Progenitor cell of endocrine pancreas (in vitro differentiated cells): ENCODE data around the gene NAP1L1. TPM values are rescaled to one million over a fixed set of nuclear protein-coding genes. Genes with fewer than 3 reads are reported as not detected.

Experiments
- DNase-seq: peaks from one replicate; pipeline ENCODE4 v3.0.0; 2021; ENCODE audit warnings: low spot score; ENCODE audit not compliant: unreplicated experiment
- H3K27ac Mint-ChIP-seq: 2 replicates; pipeline ENCODE4 v1.8.0; 2021; ENCODE audit warnings: mild to moderate bottlenecking, moderate library complexity, mixed read lengths
- H3K27me3 Mint-ChIP-seq: 2 replicates; pipeline ENCODE4 v1.8.0; 2021; ENCODE audit warnings: mixed read lengths
- H3K36me3 Mint-ChIP-seq: 2 replicates; pipeline ENCODE4 v1.8.0; 2022; ENCODE audit warnings: mixed read lengths; ENCODE audit not compliant: insufficient read depth
- H3K4me1 Mint-ChIP-seq: 2 replicates; pipeline ENCODE4 v1.8.0; 2021; ENCODE audit warnings: low read depth, mixed read lengths
- H3K4me3 Mint-ChIP-seq: 2 replicates; pipeline ENCODE4 v1.8.0; 2021; ENCODE audit warnings: low read depth, mild to moderate bottlenecking, moderate library complexity, mixed read lengths
- H3K9me3 Mint-ChIP-seq: 2 replicates; pipeline ENCODE4 v1.8.0; 2021; ENCODE audit warnings: low read depth, mixed read lengths
- total RNA-seq: library from RNA; stranded (reverse); gene quantifications from 2 replicates; pipeline ENCODE4 v1.2.1, GENCODE V29; 2021
- TF ChIP-seq, protein P1 (sequence below): fragments of 200-600 bp; sonication (generic); IDR thresholded peaks from one replicate; pipeline ENCODE4 v1.5.0; 2021; ENCODE audit warnings: antibody characterized with exemption, mild to moderate bottlenecking; ENCODE audit not compliant: unreplicated experiment

NAP1L1 gene
- total RNA-seq, 1 donor from 2014 or later, result 785 TPM

DNA sequence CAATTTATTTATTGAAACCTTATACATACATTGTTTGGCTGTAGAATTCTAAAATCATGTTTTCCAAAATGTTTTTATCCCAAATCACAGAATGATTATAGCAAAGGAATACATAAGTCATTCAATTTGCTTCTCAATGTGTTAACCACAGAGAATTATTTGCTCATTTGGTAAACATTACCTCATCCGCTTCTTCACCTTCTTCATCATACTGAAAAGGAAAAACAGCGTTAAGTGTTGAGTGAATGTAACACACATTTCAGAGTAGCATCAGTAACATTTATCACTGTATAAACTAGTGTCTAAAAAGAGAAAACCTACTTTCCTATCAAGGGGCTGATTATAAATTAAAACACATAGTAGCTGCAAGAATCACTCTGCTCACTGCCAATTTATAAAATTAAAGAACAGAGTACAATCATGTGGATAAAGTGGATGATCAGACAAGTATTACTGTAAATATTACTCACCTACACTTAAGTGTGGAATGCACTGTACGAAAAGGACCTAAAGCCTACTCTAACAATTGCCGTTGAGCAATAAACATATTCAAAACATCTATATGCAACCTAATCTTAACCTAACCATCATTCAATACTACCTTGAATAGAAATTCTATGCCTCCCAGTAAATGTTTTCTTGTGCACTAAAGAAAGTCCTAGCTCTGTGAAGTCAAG is 34.8 kb downstream of the NAP1L1 start:
- H3K4me1 Mint-ChIP-seq, result peaks cover 5% of the 10 kb centered on the region
- no peak overlapping the region for H3K27ac Mint-ChIP-seq
- H3K36me3 Mint-ChIP-seq, result peaks cover 29% of the 10 kb centered on the region
- H3K4me3 Mint-ChIP-seq, result no peak overlapping the region
- TF ChIP-seq, protein P1, sequence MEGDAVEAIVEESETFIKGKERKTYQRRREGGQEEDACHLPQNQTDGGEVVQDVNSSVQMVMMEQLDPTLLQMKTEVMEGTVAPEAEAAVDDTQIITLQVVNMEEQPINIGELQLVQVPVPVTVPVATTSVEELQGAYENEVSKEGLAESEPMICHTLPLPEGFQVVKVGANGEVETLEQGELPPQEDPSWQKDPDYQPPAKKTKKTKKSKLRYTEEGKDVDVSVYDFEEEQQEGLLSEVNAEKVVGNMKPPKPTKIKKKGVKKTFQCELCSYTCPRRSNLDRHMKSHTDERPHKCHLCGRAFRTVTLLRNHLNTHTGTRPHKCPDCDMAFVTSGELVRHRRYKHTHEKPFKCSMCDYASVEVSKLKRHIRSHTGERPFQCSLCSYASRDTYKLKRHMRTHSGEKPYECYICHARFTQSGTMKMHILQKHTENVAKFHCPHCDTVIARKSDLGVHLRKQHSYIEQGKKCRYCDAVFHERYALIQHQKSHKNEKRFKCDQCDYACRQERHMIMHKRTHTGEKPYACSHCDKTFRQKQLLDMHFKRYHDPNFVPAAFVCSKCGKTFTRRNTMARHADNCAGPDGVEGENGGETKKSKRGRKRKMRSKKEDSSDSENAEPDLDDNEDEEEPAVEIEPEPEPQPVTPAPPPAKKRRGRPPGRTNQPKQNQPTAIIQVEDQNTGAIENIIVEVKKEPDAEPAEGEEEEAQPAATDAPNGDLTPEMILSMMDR, result no peak
- H3K27me3 Mint-ChIP-seq, result no peaks in the 10 kb centered on the region
- H3K9me3 Mint-ChIP-seq, result no peaks in the 10 kb centered on the region
- no peak for DNase-seq

DNA sequence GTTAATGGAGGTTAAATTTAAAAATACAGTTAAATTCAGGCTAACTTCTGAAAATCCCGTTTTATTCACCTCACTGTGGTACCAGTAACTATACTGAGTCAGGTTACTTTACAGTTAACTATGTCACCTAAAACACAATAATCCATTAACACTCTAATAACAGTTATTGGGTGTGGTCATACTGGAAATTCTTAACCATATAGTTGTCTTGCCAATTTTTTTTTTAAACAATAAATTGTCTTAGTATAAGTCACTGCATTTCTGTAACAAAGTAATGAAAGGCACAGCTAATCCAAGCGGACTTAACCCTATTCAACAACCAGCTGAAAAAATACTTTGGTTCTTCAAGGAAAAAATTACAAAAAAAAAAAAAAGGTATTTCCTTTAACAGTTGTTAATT is 36.7 kb downstream of the NAP1L1 start:
- no peak for DNase-seq
- H3K9me3 Mint-ChIP-seq, result no peaks in the 10 kb centered on the region
- H3K4me1 Mint-ChIP-seq, result peaks cover 5% of the 10 kb centered on the region
- H3K27me3 Mint-ChIP-seq, result no peaks in the 10 kb centered on the region
- H3K36me3 Mint-ChIP-seq, result peaks cover 30% of the 10 kb centered on the region
- no peak overlapping the region for H3K4me3 Mint-ChIP-seq
- no peak overlapping the region for H3K27ac Mint-ChIP-seq
- TF ChIP-seq, protein P1, result no peak

DNA sequence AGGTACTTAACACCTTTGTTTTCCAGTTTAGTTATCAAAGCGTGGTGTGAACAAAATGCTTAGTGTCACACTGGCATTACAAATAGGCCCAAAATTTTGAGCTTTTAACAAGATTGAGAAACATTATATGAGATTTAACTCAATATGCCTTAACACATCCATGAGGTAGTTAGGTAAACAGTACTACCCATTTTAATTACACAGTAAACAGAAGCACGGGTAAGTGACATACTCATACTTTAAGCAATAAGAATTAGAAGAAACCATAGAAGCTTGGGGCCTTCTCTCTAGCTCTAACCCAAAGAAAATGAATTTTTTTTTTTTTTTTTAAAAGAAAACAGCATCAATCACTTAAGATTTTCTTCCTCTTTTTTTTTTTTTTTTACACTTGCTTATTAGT is 37.4 kb downstream of the NAP1L1 start:
- Mint-ChIP-seq H3K4me3 (no peak overlapping the region), H3K27ac (no peak overlapping the region), H3K27me3 (no peaks in the 10 kb centered on the region), H3K4me1 (peaks cover 5% of the 10 kb centered on the region), H3K9me3 (no peaks in the 10 kb centered on the region), H3K36me3 (peaks cover 26% of the 10 kb centered on the region)
- no peak for DNase-seq
- TF ChIP-seq, protein P1, result no peak

DNA sequence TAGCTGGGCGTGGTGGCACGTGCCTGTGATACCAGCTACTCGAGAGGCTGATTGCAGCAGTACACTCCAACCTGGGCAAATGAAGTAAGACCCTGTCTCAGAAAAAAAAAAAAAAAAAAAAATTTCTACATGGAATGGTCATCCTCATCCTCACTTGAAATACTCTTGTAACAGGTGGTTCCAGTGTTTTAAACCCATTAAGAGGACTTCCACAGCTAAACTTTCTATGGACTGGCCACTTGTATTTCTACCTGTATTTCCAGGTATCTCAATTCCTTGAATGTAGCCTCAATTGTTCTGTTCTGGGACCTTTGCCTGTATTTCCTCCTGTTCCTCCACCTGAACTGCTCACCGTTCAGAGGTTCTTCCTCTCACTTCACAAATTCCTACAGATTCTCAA is 41.1 kb downstream of the NAP1L1 start:
- TF ChIP-seq, protein P1, result no peak
- Mint-ChIP-seq H3K4me3 (no peak overlapping the region), H3K27ac (no peak overlapping the region), H3K4me1 (peaks cover 7% of the 10 kb centered on the region), H3K9me3 (no peaks in the 10 kb centered on the region), H3K27me3 (no peaks in the 10 kb centered on the region), H3K36me3 (peaks cover 11% of the 10 kb centered on the region)
- DNase-seq, result no peak

DNA sequence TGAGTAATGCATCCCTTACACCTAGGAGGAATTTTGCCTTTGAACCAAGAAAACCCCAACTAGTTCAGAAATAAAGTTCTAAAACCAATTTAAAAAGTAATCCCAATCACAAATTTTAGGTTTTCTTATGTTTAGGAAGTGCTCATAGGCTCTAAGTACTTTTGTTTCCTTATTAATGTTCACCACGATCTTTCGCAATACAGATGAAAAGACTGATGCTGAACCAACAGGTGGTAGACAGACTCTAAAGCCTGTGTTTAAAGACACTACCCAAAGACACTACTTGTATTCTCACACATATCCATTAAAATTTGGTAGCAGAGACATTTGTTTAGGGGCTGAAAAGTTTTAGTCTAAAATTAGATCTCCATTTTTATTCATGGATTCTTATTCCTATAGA is 42.3 kb downstream of the NAP1L1 start:
- no peak overlapping the region for H3K27ac Mint-ChIP-seq
- TF ChIP-seq, protein P1, result no peak

More for the DNA sequence above, 42.3 kb downstream of the NAP1L1 start:
- peaks cover 17% of the 10 kb centered on the region for H3K4me1 Mint-ChIP-seq
- no peaks in the 10 kb centered on the region for H3K27me3 Mint-ChIP-seq
- H3K9me3 Mint-ChIP-seq, result no peaks in the 10 kb centered on the region
- no peak overlapping the region for H3K4me3 Mint-ChIP-seq
- peaks cover 11% of the 10 kb centered on the region for H3K36me3 Mint-ChIP-seq
- no peak for DNase-seq
